Measurements from ENCODE around the gene ATG4A.
A peak's percentile ranks its signal among the peaks of the same experiment; 100 is the strongest.

The ATG4A gene, protein sequence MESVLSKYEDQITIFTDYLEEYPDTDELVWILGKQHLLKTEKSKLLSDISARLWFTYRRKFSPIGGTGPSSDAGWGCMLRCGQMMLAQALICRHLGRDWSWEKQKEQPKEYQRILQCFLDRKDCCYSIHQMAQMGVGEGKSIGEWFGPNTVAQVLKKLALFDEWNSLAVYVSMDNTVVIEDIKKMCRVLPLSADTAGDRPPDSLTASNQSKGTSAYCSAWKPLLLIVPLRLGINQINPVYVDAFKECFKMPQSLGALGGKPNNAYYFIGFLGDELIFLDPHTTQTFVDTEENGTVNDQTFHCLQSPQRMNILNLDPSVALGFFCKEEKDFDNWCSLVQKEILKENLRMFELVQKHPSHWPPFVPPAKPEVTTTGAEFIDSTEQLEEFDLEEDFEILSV

DNA sequence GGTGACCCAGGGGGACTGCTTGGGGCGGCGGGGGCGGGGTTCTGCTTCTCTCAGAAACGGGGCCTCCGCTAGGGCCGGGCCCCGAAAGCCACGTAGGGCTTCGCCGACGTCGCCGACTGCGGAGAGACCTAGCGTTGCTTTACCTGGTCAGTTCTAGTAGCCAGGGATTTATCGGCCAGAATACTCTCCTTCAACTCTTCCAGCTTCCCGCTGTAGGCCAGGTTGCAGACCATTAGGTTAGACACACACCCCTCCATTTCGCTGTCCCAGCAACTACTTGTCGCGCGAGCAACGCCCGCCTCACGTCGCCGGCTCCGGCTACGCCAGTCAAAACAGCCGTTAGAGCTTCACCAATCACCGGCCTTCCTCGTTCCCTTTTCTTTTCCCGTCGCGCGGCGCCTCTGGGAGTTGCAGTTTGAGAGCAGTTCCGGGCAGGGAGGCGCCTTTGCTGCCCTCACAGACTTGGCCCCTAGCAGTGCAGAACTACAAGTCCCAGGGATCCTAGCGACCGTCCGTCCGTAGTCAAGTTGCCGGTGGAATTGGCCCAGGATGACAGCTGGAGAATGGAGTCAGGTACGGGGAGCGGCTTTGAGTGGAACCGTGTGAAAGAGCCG lies at the start of gene ATG4A, which contains the start of gene PSMD10:
ATG4A (plus strand) TSS at position 515 of the 614 bp plus-strand sequence; CDS start at position 564, 49 bp downstream.
PSMD10 (minus strand) TSS at position 279 of the 614 bp plus-strand sequence; CDS start at position 257, 22 bp downstream.
- peak within 1 kb of the TSS; percentile 98; the same call in 1 of the 2 replicates for H3K4me3 ChIP-seq (ENCODE audit: low read length)
- no peaks in the 10 kb centered on the region for H3K9me3 ChIP-seq (ENCODE audit: control insufficient read depth, insufficient read depth, low read length)
- no CpG with 5 or more reads among the region's 47 CpGs for WGBS (ENCODE audit: insufficient coverage, insufficient read length)
- H3K36me3 ChIP-seq (ENCODE audit: control insufficient read depth, insufficient read depth, low read length), result no peaks in the 10 kb centered on the region
- DNase-seq (ENCODE audit: low read depth, low spot score), result peak; percentile 61
- no peaks in the 10 kb centered on the region for H3K27me3 ChIP-seq (ENCODE audit: control insufficient read depth, insufficient read depth, low read length)
- H3K4me1 ChIP-seq (ENCODE audit: control insufficient read depth, insufficient read depth, low read length), result no peaks in the 10 kb centered on the region
- H3K27ac ChIP-seq (ENCODE audit: low read length), result no peak within 1 kb of the TSS

DNA sequence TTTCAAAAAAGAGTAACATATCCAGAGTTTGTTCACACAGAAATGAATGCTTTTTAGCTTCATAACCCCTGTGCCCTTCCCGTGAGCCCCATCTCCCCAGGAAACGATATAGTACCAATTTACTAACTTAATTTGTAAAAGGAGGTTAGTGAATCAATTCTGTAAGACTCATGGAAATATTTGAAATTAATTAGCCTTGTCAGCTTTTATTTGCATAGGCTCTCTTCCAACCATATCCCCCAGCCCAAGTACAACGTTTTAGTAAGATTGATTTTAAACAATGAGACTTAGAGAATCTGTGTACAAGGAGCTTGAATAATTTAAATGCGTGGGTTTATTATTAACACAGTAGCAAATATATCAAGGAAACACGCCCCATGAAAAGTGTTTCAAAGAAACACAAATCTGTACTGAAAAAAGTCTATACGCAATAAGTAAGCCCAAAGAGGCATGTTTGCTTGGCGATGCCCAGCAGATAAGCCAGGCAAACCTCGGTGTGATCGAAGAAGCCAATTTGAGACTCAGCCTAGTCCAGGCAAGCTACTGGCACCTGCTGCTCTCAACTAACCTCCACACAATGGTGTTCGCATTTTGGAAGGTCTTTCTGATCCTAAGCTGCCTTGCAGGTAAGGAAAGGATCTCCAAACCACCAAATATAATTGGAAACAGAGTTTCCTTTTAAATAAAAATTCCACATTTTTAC lies 46.9 kb upstream of the ATG4A start, which contains the start of gene VSIG1:
VSIG1 (plus strand) TSS at position 512 of the 703 bp plus-strand sequence; CDS start at position 578, 66 bp downstream.
- Histone ChIP-seq H3K9me3 (ENCODE audit: control insufficient read depth, insufficient read depth, low read length) (no peaks in the 10 kb centered on the region), H3K27me3 (ENCODE audit: control insufficient read depth, insufficient read depth, low read length) (no peaks in the 10 kb centered on the region), H3K4me1 (ENCODE audit: control insufficient read depth, insufficient read depth, low read length) (no peaks in the 10 kb centered on the region), H3K27ac (ENCODE audit: low read length) (no peak within 1 kb of the TSS), H3K4me3 (ENCODE audit: low read length) (no peak within 1 kb of the TSS), H3K36me3 (ENCODE audit: control insufficient read depth, insufficient read depth, low read length) (no peaks in the 10 kb centered on the region)
- DNase-seq (ENCODE audit: low read depth, low spot score), result no peak
- WGBS (ENCODE audit: insufficient coverage, insufficient read length), result no CpG with 5 or more reads among the region's 10 CpGs

DNA sequence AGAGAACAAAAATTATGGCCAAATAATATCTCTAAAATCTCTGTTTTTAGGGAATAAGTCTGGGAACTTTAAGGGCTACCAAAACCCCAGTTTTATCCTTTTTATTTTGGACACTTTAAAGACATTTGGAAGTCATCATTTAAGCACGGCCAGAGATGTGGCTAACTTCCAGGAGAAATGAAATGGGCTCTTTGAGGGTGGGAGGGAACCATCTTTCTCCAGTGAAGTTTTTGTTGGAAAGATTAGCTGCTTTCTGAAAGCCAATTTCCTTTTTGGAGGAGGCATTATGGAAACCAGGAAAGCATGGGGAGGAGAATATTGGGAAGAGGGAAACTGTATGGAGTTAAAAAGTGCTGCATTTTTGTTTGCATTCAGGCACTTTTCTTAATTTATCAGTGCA lies 41.9 kb upstream of the ATG4A start:
- H3K4me1 ChIP-seq (ENCODE audit: control insufficient read depth, insufficient read depth, low read length), result no peaks in the 10 kb centered on the region
- no peak for DNase-seq (ENCODE audit: low read depth, low spot score)
- H3K9me3 ChIP-seq (ENCODE audit: control insufficient read depth, insufficient read depth, low read length), result no peaks in the 10 kb centered on the region
- WGBS (ENCODE audit: insufficient coverage, insufficient read length), result no CpG with 5 or more reads among the region's 1 CpG
- H3K27me3 ChIP-seq (ENCODE audit: control insufficient read depth, insufficient read depth, low read length), result no peaks in the 10 kb centered on the region
- H3K36me3 ChIP-seq (ENCODE audit: control insufficient read depth, insufficient read depth, low read length), result no peaks in the 10 kb centered on the region
- no peak overlapping the region for H3K4me3 ChIP-seq (ENCODE audit: low read length)
- no peak overlapping the region for H3K27ac ChIP-seq (ENCODE audit: low read length)

DNA sequence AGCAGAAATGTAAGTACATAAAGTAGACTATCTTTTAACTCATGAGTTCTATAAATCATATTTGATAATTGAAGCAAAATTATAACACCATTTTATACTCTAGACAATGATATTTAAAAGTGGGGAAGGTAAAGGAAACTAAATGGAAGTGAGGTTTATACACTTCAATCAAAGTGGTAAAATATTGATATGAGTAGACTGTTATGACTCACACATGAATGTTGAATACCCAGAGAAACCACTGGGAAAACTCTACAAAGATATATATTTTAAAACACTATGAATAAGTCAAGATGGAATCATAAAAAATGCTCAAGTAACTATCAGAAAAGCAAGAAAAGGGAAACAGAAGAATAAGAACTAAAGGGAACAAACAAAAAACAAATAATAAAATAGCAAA lies 38.4 kb upstream of the ATG4A start:
- Histone ChIP-seq H3K9me3 (ENCODE audit: control insufficient read depth, insufficient read depth, low read length) (no peaks in the 10 kb centered on the region), H3K4me3 (ENCODE audit: low read length) (no peak overlapping the region), H3K27me3 (ENCODE audit: control insufficient read depth, insufficient read depth, low read length) (no peaks in the 10 kb centered on the region), H3K27ac (ENCODE audit: low read length) (no peak overlapping the region), H3K36me3 (ENCODE audit: control insufficient read depth, insufficient read depth, low read length) (no peaks in the 10 kb centered on the region), H3K4me1 (ENCODE audit: control insufficient read depth, insufficient read depth, low read length) (no peaks in the 10 kb centered on the region)
- no peak for DNase-seq (ENCODE audit: low read depth, low spot score)

DNA sequence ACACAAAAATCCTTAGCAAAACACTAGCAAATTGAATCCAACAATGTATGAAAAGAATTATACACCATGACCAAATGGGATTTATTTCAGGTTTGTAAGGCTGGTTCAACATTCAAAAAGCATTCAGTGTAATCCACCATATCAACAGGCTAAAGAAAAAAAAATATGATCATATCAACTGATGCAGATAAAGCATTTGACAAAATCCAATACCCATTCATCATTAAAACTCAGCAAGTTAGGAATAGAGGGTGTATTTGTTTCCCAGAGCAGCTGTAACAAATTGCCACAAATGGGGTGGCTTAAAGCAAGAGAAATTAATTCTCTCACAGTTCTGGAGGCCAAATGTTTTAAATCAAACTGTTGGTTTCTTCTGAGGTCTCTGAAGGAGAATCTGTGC lies 36.0 kb upstream of the ATG4A start:
- Histone ChIP-seq H3K9me3 (ENCODE audit: control insufficient read depth, insufficient read depth, low read length) (no peaks in the 10 kb centered on the region), H3K27me3 (ENCODE audit: control insufficient read depth, insufficient read depth, low read length) (no peaks in the 10 kb centered on the region), H3K36me3 (ENCODE audit: control insufficient read depth, insufficient read depth, low read length) (no peaks in the 10 kb centered on the region), H3K27ac (ENCODE audit: low read length) (no peak overlapping the region), H3K4me1 (ENCODE audit: control insufficient read depth, insufficient read depth, low read length) (no peaks in the 10 kb centered on the region), H3K4me3 (ENCODE audit: low read length) (no peak overlapping the region)
- DNase-seq (ENCODE audit: low read depth, low spot score), result no peak

DNA sequence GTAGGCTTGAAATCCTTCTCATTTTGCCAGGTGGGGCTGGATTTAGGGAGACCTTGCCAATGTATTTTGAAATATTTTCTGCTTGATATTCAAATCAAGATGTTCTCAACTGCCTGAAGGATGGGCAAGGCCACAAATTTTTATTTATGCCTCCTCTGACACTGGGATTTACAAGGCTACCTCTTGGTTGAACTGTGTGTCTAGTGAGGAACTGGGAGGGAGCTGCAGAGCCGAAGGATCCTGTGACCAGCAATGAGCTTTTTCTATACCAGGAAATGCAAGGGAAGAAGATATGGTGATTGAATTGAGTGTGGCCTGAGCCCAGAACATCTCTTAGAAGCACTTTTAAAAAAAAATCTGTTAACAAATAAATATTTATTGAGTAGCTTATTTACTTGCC lies 31.8 kb upstream of the ATG4A start:
- no CpG with 5 or more reads among the region's 1 CpG for WGBS (ENCODE audit: insufficient coverage, insufficient read length)
- Histone ChIP-seq H3K27ac (ENCODE audit: low read length) (no peak overlapping the region), H3K4me1 (ENCODE audit: control insufficient read depth, insufficient read depth, low read length) (no peaks in the 10 kb centered on the region), H3K4me3 (ENCODE audit: low read length) (no peak overlapping the region), H3K27me3 (ENCODE audit: control insufficient read depth, insufficient read depth, low read length) (no peaks in the 10 kb centered on the region), H3K9me3 (ENCODE audit: control insufficient read depth, insufficient read depth, low read length) (no peaks in the 10 kb centered on the region), H3K36me3 (ENCODE audit: control insufficient read depth, insufficient read depth, low read length) (no peaks in the 10 kb centered on the region)
- no peak for DNase-seq (ENCODE audit: low read depth, low spot score)

DNA sequence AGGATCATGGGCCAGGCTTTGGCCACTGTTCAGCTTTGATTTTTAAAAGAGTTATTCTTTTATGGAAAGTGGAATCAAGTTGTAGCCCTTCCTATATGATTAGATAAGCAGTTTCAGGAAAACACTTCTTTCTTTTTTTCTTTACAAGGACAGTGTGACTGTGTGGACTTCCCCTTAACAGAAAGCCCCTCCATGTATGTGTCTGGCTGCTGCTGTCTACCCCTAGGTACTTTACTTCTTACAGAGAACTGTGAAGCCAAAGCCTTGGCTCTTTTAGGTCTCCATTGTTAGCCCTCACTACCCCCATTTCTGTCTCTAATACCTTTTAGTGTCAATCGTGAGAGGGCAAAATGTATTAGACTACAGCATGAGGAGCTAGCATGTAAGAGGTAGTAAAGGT lies 27.6 kb upstream of the ATG4A start:
- no peak for DNase-seq (ENCODE audit: low read depth, low spot score)
- no peaks in the 10 kb centered on the region for H3K27me3 ChIP-seq (ENCODE audit: control insufficient read depth, insufficient read depth, low read length)
- no peaks in the 10 kb centered on the region for H3K36me3 ChIP-seq (ENCODE audit: control insufficient read depth, insufficient read depth, low read length)
- H3K9me3 ChIP-seq (ENCODE audit: control insufficient read depth, insufficient read depth, low read length), result no peaks in the 10 kb centered on the region
- peaks cover 1% of the 10 kb centered on the region; the same call in 1 of the 2 replicates for H3K4me1 ChIP-seq (ENCODE audit: control insufficient read depth, insufficient read depth, low read length)
- no CpG with 5 or more reads among the region's 1 CpG for WGBS (ENCODE audit: insufficient coverage, insufficient read length)
- no peak overlapping the region for H3K27ac ChIP-seq (ENCODE audit: low read length)
- H3K4me3 ChIP-seq (ENCODE audit: low read length), result no peak overlapping the region

DNA sequence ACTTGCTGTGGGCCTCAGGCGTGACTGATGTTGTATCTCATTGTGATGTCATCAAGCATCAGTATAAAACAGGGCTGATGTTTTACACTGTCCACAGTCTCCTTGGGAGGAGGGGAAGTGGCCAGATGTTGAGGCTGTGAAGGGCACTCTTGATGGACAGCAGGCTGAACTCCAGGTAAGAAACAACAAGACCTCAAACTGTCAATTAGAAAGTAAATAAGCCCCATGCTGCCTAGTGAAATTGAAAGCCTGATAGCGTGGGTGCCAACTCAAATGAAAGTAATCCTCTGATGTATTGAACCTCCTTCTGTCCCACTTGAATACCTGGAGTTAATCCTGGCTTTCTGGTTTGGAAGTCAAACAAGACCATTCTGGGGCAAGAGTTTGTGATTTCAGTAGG lies 27.0 kb upstream of the ATG4A start:
- Histone ChIP-seq H3K4me3 (ENCODE audit: low read length) (no peak overlapping the region), H3K27me3 (ENCODE audit: control insufficient read depth, insufficient read depth, low read length) (no peaks in the 10 kb centered on the region), H3K9me3 (ENCODE audit: control insufficient read depth, insufficient read depth, low read length) (no peaks in the 10 kb centered on the region), H3K27ac (ENCODE audit: low read length) (no peak overlapping the region), H3K4me1 (ENCODE audit: control insufficient read depth, insufficient read depth, low read length) (peaks cover 1% of the 10 kb centered on the region; the same call in 1 of the 2 replicates), H3K36me3 (ENCODE audit: control insufficient read depth, insufficient read depth, low read length) (no peaks in the 10 kb centered on the region)
- DNase-seq (ENCODE audit: low read depth, low spot score), result no peak
- no CpG with 5 or more reads among the region's 2 CpGs for WGBS (ENCODE audit: insufficient coverage, insufficient read length)

DNA sequence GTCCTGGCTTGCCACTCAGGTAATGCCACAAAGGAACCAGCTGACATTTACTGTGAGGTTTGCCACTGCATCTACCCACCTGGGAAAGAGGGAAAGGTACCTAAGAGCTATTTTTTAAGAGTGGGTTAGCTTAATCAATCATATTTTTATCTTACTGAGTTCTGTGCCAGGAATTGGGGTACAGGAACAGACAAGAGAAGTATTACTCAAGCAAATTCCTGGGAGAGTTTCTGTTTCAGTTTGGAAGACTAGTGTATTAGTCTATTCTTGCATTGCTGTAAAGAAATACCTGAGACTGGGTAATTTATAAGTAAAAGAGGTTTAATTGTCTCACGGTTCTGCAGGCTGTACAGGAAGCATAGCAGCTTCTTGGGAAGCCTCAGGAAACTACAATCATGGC lies 23.5 kb upstream of the ATG4A start:
- no peaks in the 10 kb centered on the region for H3K27me3 ChIP-seq (ENCODE audit: control insufficient read depth, insufficient read depth, low read length)
- peaks cover 1% of the 10 kb centered on the region; the same call in 1 of the 2 replicates for H3K4me1 ChIP-seq (ENCODE audit: control insufficient read depth, insufficient read depth, low read length)
- no peak for DNase-seq (ENCODE audit: low read depth, low spot score)
- no CpG with 5 or more reads among the region's 1 CpG for WGBS (ENCODE audit: insufficient coverage, insufficient read length)
- no peak overlapping the region for H3K27ac ChIP-seq (ENCODE audit: low read length)
- no peak overlapping the region for H3K4me3 ChIP-seq (ENCODE audit: low read length)
- no peaks in the 10 kb centered on the region for H3K36me3 ChIP-seq (ENCODE audit: control insufficient read depth, insufficient read depth, low read length)
- no peaks in the 10 kb centered on the region for H3K9me3 ChIP-seq (ENCODE audit: control insufficient read depth, insufficient read depth, low read length)

DNA sequence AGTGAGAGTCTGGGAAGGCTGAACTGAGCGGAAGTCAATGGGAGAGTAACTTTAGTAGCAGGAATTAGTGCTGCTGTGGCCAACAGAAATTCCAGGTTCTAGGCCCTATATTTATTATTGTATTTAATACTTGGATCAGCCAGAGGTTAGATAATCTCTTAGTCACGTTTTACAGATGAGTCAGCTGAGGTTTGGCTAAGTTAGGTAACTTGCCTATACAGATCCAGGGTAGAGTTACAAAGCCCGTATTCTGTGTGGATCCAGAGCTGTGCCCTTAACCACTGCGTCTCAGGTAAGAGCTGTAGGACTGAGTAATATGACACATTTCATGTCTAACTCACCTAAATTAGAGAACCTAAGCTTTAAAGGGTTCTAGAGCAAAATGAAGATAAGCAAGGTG lies 20.7 kb upstream of the ATG4A start:
- no CpG with 5 or more reads among the region's 4 CpGs for WGBS (ENCODE audit: insufficient coverage, insufficient read length)
- H3K4me3 ChIP-seq (ENCODE audit: low read length), result no peak overlapping the region
- peaks cover 1% of the 10 kb centered on the region; the same call in 1 of the 2 replicates for H3K4me1 ChIP-seq (ENCODE audit: control insufficient read depth, insufficient read depth, low read length)
- H3K36me3 ChIP-seq (ENCODE audit: control insufficient read depth, insufficient read depth, low read length), result no peaks in the 10 kb centered on the region
- no peak overlapping the region for H3K27ac ChIP-seq (ENCODE audit: low read length)
- DNase-seq (ENCODE audit: low read depth, low spot score), result no peak
- H3K27me3 ChIP-seq (ENCODE audit: control insufficient read depth, insufficient read depth, low read length), result no peaks in the 10 kb centered on the region
- H3K9me3 ChIP-seq (ENCODE audit: control insufficient read depth, insufficient read depth, low read length), result no peaks in the 10 kb centered on the region
